ENCODE results near the gene DNAJC6.
A peak's percentile ranks its signal among the peaks of the same experiment; 100 is the strongest.

DNAJC6 gene

DNA sequence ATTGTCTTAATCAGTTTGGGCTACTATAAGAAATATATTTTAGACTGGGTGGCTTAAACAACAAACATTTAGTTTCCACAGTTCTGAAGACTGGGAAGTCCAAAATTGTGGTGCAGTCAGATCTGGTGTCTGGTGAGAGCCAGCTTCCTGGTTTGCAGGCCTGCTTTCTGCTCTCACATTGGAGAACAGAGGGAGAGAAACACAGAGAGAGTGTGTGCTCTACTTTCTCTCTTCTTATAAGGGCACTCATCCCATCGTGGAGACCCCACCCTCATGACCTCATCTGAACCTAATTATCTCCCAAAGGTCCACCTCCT is 115.2 kb downstream of the DNAJC6 start:
- TF ChIP-seq EZH2 (IDR thresholded peaks at IDR 0.05), result no peak
- Histone ChIP-seq H3K4me3 (no peak overlapping the region), H3K36me3 (ENCODE audit: insufficient read depth, low read length) (peaks cover 18% of the 10 kb centered on the region; the same call in 1 of the 2 replicates), H3K9ac (ENCODE audit: insufficient read length) (no peak overlapping the region), H3K27ac (no peak overlapping the region), H3K9me3 (ENCODE audit: low read depth, low read length) (no peaks in the 10 kb centered on the region)
- DNase-seq (ENCODE audit: low read depth, low spot score), result no peak

DNA sequence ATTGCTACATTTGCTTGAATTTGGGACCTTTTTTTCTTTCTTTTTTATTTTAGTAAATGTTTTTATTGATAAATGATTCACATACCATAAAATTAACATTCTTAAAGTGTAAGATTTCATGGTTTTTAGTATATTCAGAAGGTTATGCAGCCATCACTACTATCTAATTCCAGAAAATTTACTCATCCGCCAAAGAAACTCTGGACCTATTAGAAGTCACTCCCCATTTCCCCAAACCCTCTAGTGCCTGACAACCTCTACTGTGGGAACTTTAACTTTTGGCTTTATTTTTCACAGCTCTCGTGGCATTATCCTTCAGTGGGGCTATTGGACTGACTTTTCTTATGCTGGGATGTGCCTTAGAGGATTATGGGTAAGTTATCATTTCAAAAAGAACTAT is 115.7 kb downstream of the DNAJC6 start:
- DNase-seq (ENCODE audit: low read depth, low spot score), result no peak
- Histone ChIP-seq H3K9me3 (ENCODE audit: low read depth, low read length) (no peaks in the 10 kb centered on the region), H3K4me3 (no peak overlapping the region), H3K36me3 (ENCODE audit: insufficient read depth, low read length) (peaks cover 18% of the 10 kb centered on the region), H3K9ac (ENCODE audit: insufficient read length) (no peak overlapping the region), H3K27ac (no peak overlapping the region)
- no peak for TF ChIP-seq FOXP2 (optimal IDR thresholded peaks at IDR 0.05; ENCODE audit: control extremely low read depth, extremely low read length, insufficient read depth)
- no peak for TF ChIP-seq EZH2 (IDR thresholded peaks at IDR 0.05)
- TF ChIP-seq POLR2AphosphoS5 (IDR thresholded peaks at IDR 0.05; ENCODE audit: borderline replicate concordance, low read depth, low read length), result no peak

DNA sequence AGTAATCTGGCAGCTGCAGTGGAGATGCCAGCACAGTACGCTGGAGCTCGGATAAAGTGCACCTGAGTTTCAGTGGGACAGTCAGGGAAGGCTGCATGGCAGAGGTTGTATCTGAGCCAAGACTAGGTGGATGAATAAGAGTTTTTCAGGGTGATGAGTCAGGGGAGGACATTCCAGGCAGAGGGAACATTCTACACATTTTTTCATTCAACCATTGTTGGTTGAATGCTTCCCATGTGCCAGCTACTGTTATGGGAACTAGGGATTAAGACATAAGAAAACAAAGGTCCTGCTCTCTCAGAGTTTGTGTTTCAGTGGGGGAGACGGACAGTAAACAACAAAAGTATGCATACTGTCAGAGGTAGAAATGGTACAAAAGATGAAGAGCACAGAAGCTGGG is 116.4 kb downstream of the DNAJC6 start:
- peaks cover 18% of the 10 kb centered on the region for H3K36me3 ChIP-seq (ENCODE audit: insufficient read depth, low read length)
- H3K4me3 ChIP-seq, result no peak overlapping the region
- no peak overlapping the region for H3K27ac ChIP-seq
- no peaks in the 10 kb centered on the region for H3K9me3 ChIP-seq (ENCODE audit: low read depth, low read length)
- no peak for DNase-seq (ENCODE audit: low read depth, low spot score)
- no peak overlapping the region for H3K9ac ChIP-seq (ENCODE audit: insufficient read length)
- TF ChIP-seq POLR2AphosphoS5 (IDR thresholded peaks at IDR 0.05; ENCODE audit: borderline replicate concordance, low read depth, low read length) (no peak), FOXP2 (optimal IDR thresholded peaks at IDR 0.05; ENCODE audit: control extremely low read depth, extremely low read length, insufficient read depth) (no peak), EZH2 (IDR thresholded peaks at IDR 0.05) (no peak)

DNA sequence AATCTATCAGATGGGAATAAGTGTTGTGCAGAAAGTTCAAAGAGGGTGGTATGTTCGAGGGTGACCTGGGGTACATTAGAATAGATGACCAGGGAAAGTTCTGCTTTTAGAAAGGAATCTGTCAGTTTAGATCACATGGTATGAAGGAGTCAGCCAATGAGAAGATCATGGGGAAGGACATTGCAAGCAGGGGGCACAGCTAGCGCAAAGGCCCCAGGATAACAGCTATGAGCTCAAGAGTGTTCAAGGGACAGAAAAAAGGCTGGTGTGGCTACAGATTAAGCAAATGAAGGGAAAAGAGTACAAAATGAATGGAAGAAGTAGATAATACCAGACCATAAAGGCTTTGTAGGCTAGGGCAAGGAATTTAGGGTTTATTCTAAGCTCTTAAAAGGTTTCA is 119.7 kb downstream of the DNAJC6 start:
- Histone ChIP-seq H3K9ac (ENCODE audit: insufficient read length) (no peak overlapping the region), H3K27ac (no peak overlapping the region), H3K4me3 (no peak overlapping the region), H3K36me3 (ENCODE audit: insufficient read depth, low read length) (peaks cover 23% of the 10 kb centered on the region), H3K9me3 (ENCODE audit: low read depth, low read length) (no peaks in the 10 kb centered on the region)
- TF ChIP-seq FOXP2 (optimal IDR thresholded peaks at IDR 0.05; ENCODE audit: control extremely low read depth, extremely low read length, insufficient read depth) (no peak), EZH2 (IDR thresholded peaks at IDR 0.05) (no peak), POLR2AphosphoS5 (IDR thresholded peaks at IDR 0.05; ENCODE audit: borderline replicate concordance, low read depth, low read length) (no peak)
- no peak for DNase-seq (ENCODE audit: low read depth, low spot score)

DNA sequence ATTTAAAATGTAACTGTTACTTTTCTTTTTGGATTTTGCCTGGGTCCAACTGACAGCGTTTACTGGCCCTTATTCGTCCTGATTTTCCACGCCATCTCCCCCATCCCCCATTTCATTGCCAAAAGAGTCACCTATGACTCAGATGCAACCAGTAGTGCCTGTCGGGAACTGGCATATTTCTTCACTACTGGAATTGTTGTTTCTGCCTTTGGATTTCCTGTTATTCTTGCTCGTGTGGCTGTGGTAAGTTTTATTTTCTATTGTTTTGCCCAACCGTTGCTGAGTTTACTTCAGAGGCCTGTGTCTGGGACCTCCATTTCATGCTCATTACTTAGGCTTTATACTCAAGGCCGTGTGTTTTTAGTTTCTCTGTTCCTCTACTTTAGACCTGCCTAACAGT is 120.5 kb downstream of the DNAJC6 start:
- TF ChIP-seq EZH2 (IDR thresholded peaks at IDR 0.05) (no peak), POLR2AphosphoS5 (IDR thresholded peaks at IDR 0.05; ENCODE audit: borderline replicate concordance, low read depth, low read length) (no peak), FOXP2 (optimal IDR thresholded peaks at IDR 0.05; ENCODE audit: control extremely low read depth, extremely low read length, insufficient read depth) (no peak)
- H3K27ac ChIP-seq, result no peak overlapping the region
- H3K9me3 ChIP-seq (ENCODE audit: low read depth, low read length), result no peaks in the 10 kb centered on the region
- DNase-seq (ENCODE audit: low read depth, low spot score), result no peak
- H3K36me3 ChIP-seq (ENCODE audit: insufficient read depth, low read length), result peaks cover 26% of the 10 kb centered on the region
- no peak overlapping the region for H3K9ac ChIP-seq (ENCODE audit: insufficient read length)
- H3K4me3 ChIP-seq, result no peak overlapping the region

GRCh38 chr1:65431111-65431705 is 121.9 kb downstream of the DNAJC6 start:
- H3K27ac ChIP-seq, result no peak overlapping the region

DNA sequence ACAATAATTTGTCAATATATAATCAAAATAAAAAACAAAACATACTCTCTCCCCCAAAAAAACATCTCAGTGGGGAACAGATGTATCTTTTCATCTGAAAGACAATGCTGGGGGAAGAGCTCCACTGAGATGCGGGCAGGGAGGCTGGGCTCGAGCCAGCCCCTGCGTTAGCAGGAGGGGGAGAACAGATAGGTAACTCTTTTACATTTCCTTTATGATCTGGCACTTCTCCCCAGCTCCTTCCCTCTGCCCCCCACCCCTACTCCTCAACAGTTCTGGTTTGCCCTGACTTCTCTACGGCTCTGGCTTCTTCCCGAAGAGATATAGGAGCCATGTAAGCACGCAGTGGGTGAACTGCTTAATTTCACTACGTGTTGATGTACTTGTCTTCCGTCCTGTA is 123.6 kb downstream of the DNAJC6 start:
- H3K27ac ChIP-seq, result no peak overlapping the region
- H3K9me3 ChIP-seq (ENCODE audit: low read depth, low read length), result no peaks in the 10 kb centered on the region
- no peak overlapping the region for H3K4me3 ChIP-seq
- H3K9ac ChIP-seq (ENCODE audit: insufficient read length), result no peak overlapping the region
- no peak for DNase-seq (ENCODE audit: low read depth, low spot score)
- H3K36me3 ChIP-seq (ENCODE audit: insufficient read depth, low read length), result peaks cover 9% of the 10 kb centered on the region; the same call in 1 of the 2 replicates
- no peak for TF ChIP-seq EZH2 (IDR thresholded peaks at IDR 0.05)

More at GRCh38 chr1:65431111-65431705, 121.9 kb downstream of the DNAJC6 start:
- Histone ChIP-seq H3K9me3 (ENCODE audit: low read depth, low read length) (no peaks in the 10 kb centered on the region), H3K4me3 (no peak overlapping the region), H3K9ac (ENCODE audit: insufficient read length) (no peak overlapping the region), H3K36me3 (ENCODE audit: insufficient read depth, low read length) (peaks cover 16% of the 10 kb centered on the region)
- no peak for TF ChIP-seq FOXP2 (optimal IDR thresholded peaks at IDR 0.05; ENCODE audit: control extremely low read depth, extremely low read length, insufficient read depth)
- no peak for TF ChIP-seq EZH2 (IDR thresholded peaks at IDR 0.05)
- TF ChIP-seq POLR2AphosphoS5 (IDR thresholded peaks at IDR 0.05; ENCODE audit: borderline replicate concordance, low read depth, low read length), result no peak
- DNase-seq (ENCODE audit: low read depth, low spot score), result peak; percentile 56

DNA sequence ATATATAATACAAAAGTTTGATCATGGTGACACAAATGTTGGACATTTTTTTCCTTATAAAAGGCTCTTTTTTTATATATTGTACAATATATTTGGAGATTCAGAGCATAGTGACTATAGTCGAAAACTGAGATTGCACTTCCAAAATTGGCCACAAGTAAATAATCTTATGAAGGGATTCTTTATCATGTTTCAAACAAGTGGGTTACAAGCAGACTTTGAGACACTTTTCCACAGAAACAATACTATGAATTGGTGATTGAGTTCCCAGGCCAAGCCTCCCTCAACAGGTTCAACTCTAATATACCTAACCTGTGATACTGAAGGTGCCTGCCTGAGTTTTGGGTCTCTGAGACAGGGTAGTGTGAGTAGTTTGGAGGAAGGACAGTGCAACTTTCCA is 124.9 kb downstream of the DNAJC6 start:
- peaks cover 9% of the 10 kb centered on the region; the same call in 1 of the 2 replicates for H3K36me3 ChIP-seq (ENCODE audit: insufficient read depth, low read length)
- DNase-seq (ENCODE audit: low read depth, low spot score), result no peak
- no peaks in the 10 kb centered on the region for H3K9me3 ChIP-seq (ENCODE audit: low read depth, low read length)
- no peak for TF ChIP-seq FOXP2 (optimal IDR thresholded peaks at IDR 0.05; ENCODE audit: control extremely low read depth, extremely low read length, insufficient read depth)
- TF ChIP-seq EZH2 (IDR thresholded peaks at IDR 0.05), result no peak
- TF ChIP-seq POLR2AphosphoS5 (IDR thresholded peaks at IDR 0.05; ENCODE audit: borderline replicate concordance, low read depth, low read length), result no peak
- no peak overlapping the region for H3K27ac ChIP-seq
- no peak overlapping the region for H3K9ac ChIP-seq (ENCODE audit: insufficient read length)
- no peak overlapping the region for H3K4me3 ChIP-seq

- H3K27ac ChIP-seq, result no peak overlapping the region
- H3K9ac ChIP-seq (ENCODE audit: insufficient read length), result no peak overlapping the region
- no peak overlapping the region for H3K4me3 ChIP-seq
- H3K9me3 ChIP-seq (ENCODE audit: low read depth, low read length), result no peaks in the 10 kb centered on the region
- DNase-seq (ENCODE audit: low read depth, low spot score), result no peak
- no peak for TF ChIP-seq POLR2AphosphoS5 (IDR thresholded peaks at IDR 0.05; ENCODE audit: borderline replicate concordance, low read depth, low read length)
- no peak for TF ChIP-seq EZH2 (IDR thresholded peaks at IDR 0.05)
- TF ChIP-seq FOXP2 (optimal IDR thresholded peaks at IDR 0.05; ENCODE audit: control extremely low read depth, extremely low read length, insufficient read depth), result no peak
- H3K36me3 ChIP-seq (ENCODE audit: insufficient read depth, low read length), result peaks cover 9% of the 10 kb centered on the region; the same call in 1 of the 2 replicates
Observed at GRCh38 chr1:65434760-65435159, 125.4 kb downstream of the DNAJC6 start.
